ENCODE data around the gene LPA. TPM values are rescaled to one million over a fixed set of nuclear protein-coding genes. Genes with fewer than 3 reads are reported as not detected.
A peak's percentile ranks its signal among the peaks of the same experiment; 100 is the strongest.
"Not testable (repeated sequence)": the region's sequence is repeated elsewhere in the genome, so short reads cannot be mapped to it uniquely, and the experiment has no call there.

The LPA gene
- polyA plus RNA-seq, 1 donor, result 0.30 TPM

GRCh38 chr6:160667639-160668481 lies 3.8 kb upstream of the LPA start:
- DNase-seq, result peak; percentile 5

DNA sequence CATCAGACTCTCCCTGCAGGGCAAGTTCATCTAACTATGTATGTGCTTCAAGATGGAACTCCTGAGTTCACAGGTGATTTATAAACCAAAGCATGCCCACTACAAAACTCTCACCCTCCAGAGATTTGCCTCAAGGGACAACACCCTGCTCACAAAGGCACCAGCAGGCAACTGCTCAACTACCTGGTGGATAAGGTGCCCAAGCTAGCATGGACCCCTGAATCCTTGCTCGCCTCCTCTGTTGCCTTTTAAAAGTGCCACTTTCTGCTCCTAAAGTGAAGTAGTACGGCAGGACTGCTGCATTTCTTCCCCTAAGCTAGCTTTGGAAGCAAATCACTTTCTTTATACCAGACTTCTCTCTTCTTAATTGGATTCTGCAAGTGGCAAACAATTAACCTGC lies 1.2 kb downstream of the LPA start:
- DNase-seq, result no peak

- no peak for DNase-seq
Observed at GRCh38 chr6:160662429-160662828, 1.6 kb downstream of the LPA start.

GRCh38 chr6:160661216-160661615 lies 2.9 kb downstream of the LPA start:
- no peak for DNase-seq

- DNase-seq, result no peak
Observed at GRCh38 chr6:160659562-160659961, 4.5 kb downstream of the LPA start.

GRCh38 chr6:160634706-160635105 lies 29.4 kb downstream of the LPA start:
- DNase-seq, result no peak

- DNase-seq, result no peak
Observed at GRCh38 chr6:160595838-160596832, 67.9 kb downstream of the LPA start.

DNA sequence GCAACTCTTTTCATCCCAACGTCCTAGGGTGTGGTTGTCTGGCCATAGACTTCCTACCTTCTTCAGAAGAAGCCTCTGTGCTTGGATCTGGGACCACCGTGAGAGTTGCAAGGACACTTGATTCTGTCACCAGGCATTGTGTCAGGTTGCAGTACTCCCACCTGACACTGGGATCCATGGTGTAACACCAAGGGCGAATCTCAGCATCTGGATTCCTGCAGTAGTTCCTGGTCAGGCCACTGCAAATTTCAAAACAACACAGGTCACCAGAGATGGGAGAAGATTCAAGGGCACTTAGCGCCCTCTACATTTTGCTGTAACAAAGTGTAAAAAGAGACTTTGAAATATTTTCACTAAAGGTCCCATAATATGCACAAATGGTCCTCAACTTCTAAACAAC lies 68.8 kb downstream of the LPA start:
- DNase-seq, result not testable (repeated sequence)

GRCh38 chr6:160586374-160586773 lies 77.7 kb downstream of the LPA start:
- DNase-seq, result no peak

DNA sequence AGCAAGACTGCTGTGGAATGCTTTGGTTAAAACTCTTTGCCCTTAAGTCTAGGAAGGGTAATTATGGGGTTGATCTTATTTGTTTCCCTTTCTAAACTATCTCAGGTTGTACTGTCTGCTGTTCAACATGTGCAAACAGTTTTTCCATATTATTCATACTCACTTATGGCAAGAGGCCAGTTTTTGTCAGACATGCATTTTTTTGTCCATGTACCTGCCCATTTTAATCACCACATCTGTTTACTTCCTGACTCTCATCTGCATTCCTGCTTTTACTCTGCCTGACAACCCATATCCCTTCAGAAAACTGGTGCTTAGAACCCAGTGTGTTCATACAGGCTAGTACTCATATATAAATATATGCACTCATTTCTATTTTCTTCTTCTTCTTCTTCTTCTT lies 80.3 kb downstream of the LPA start:
- no peak for DNase-seq

GRCh38 chr6:160581406-160581805 lies 82.7 kb downstream of the LPA start:
- no peak for DNase-seq

DNA sequence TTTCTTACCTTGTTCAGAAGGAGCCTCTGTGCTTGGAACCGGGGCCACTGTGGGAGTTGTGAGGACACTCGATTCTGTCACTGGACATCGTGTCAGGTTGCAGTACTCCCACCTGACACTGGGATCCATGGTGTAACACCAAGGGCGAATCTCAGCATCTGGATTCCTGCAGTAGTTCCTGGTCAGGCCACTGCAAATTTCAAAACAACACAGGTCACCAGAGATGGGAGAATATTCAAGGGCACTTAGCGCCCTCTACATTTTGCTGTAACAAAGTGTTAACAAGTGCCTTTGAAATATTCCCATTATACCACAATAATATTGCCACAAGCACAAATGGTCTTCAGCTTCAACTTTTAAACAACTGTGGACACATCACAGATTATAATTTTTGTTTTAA lies 85.6 kb downstream of the LPA start:
- DNase-seq, result not testable (repeated sequence)

DNA sequence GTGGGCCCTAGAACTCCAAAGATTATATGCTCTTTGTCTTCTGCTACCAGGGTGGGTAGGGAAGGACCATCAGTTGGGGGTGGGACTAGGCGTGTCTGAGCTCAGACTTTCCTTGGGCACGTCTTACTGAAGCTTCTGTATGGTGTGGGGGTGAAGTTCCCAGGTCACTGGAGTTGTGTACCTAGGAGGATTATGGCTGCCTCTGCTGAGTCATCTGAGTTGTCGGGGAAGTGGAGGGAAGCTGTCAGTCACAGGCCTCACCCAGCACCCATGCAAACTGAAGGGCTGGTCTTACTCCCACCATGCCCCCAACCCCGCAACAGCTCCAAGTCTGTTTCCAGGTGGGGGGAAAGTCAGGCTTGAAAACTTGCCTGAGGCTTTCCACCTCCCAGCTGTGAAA lies 90.1 kb downstream of the LPA start:
- DNase-seq, result no peak

DNA sequence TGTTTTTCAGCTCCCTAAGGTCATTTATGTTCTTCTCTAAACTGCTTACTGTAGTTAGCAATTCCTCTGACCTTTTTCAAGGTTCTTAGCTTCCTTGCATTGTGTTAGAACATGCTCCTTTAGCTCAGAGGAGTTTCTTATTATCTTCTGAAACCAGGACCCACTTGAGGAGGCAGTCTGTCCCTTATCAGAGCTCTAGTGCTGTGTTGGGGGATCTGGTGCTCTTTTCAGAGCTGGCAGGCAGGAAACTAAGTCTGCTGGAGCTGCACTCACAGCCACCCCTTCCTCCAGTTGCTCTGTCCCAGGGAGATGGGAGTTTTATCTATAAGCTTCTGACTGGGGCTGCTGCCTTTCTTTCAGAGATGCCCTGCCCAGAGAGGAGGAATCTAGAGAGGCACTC lies 92.9 kb downstream of the LPA start:
- DNase-seq, result not testable (repeated sequence)

DNA sequence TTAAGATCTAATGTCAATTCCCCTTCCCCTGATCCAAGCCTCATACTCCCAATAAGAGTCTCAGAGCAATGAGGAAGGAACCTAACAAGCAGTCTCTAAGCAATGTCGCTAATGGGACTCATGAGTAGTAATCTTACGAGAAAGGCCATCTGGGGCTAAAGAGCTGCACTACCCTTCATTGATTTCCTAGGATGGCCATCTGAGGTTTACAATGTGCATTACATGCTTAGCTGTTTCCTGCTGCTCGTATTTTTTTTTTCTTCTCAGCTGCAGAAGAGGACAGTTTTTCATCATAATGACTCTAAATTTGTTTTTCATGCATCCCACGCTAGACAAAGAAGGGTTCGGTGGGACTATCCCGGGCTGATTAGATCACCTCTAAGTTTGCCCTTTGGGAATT lies 119.3 kb downstream of the LPA start:
- DNase-seq, result no peak

- no peak for DNase-seq
Observed at GRCh38 chr6:160535270-160535669, 128.8 kb downstream of the LPA start.

DNA sequence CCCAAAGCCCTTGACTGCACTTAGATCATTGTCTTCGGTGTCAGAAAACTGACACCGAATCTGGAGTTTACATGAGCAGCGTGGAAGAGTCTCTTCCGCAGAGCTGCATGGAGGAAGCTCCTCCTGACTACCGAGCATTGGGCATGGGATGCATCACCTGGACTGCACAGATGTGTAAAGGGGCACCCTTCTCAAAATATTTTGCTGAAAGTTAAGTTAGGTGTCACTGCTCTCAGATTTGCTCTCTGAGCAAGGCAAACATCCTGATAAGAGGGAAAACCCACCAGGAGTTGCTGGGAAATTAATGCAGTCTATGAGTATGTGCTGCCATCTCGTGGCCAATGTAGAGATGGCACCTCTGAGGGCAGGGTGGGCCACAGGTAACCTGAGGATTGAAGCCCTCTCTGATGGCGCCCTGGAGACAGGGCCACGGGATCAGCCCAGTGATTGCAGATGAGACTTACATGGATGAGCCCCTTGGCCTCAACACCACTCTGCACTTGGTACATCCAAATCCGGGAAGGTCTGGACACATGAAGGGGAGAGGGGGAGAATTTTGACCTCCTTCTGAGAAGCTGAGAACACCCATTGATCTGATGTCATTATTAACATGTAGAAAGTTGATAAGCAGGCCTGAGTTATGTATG lies 129.9 kb downstream of the LPA start:
- peak; percentile 55 for DNase-seq

DNA sequence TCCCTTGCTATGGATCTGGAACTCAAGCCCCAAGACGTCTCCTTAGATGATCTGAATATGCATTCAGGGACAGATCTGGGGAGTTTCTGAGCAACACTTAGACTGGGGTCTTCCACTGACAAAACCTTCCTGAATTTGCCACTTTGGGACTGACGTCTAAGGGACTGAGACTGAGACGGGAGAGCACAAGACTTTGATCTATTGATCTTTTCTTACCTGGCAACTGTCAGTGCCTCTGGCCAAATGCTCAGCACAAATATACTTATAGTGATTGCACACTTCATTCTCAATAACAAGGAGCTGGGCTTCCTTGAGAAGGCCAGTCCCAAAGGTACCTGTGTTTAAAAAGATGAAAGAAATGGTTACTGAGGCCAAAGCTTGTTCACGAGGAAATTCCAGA lies 131.8 kb downstream of the LPA start:
- no peak for DNase-seq

DNA sequence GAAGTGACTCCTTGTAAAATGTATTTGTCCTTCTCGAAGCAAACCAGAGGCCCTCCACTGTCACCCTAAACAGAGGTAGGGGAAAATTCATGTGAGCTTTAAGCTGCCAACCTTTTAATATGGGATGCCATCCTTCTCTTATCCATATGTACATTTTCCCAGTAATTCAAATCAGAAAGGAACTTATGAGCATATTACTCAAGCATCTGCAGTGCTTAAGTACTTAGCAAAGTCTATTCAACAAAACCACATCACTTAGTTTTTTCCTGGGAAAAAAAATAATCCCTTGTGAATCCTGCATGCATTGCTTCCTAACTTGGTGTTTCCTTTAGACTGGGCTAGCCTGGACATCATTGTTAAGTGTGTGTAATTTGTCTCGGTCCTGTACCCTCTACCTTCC lies 132.2 kb downstream of the LPA start:
- no peak for DNase-seq

DNA sequence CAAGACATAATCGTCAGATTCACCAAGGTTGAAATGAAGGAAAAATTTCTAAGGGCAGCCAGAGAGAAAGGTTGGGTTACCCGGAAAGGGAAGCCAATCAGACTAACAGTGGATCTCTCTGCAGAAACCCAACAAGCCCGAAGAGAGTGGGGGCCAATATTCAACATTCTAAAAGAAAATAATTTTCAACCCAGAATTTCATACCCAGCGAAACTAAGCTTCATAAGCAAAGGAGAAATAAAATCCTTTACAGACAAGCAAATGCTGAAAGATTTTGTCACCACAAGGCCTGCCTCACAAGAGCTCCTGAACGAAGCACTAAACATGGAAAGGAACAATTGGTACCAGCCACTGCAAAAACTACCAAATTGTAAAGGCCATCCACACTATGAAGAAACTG lies 134.6 kb downstream of the LPA start:
- DNase-seq, result not testable (repeated sequence)

DNA sequence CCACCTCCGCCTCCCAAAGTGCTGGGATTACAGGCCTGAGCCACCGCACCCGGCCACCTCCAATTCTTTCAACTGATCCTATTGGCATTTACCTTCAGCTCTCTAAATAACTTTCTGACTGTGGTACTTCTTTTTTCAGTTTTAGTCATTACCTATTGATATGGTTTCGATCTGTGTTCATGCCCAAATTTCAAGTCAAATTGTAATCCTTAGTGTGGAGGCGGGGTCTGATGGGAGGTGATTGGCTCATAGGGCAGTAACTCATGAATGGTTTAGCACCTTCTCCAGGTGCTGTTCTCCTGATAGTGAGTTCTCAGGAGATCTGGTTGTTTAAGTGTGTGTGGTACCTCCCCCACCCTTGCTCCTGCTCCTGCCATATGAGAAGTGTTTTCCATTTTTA lies 140.9 kb downstream of the LPA start:
- DNase-seq, result no peak

All from left kidney (tissue), 2 donors.